ENCODE results near the gene MTMR3. TPM values are rescaled to one million over a fixed set of nuclear protein-coding genes. Genes with fewer than 3 reads are reported as not detected.
A peak's percentile ranks its signal among the peaks of the same experiment; 100 is the strongest.

The MTMR3 gene
- total RNA-seq, 1 donor from 2014 or later: 25.5 TPM

- DNase-seq (ENCODE audit: extremely low read depth, low read depth, low spot score): no peak
Observed at GRCh38 chr22:30021881-30022619, 139.1 kb downstream of the MTMR3 start.

GRCh38 chr22:30023099-30023660, 140.2 kb downstream of the MTMR3 start:
- DNase-seq (ENCODE audit: extremely low read depth, low read depth, low spot score): no peak

GRCh38 chr22:30024231-30024630, 141.3 kb downstream of the MTMR3 start:
- no peak for DNase-seq (ENCODE audit: extremely low read depth, low read depth, low spot score)

GRCh38 chr22:30025221-30025620, 142.2 kb downstream of the MTMR3 start:
- DNase-seq (ENCODE audit: extremely low read depth, low read depth, low spot score): no peak

- no peak for DNase-seq (ENCODE audit: extremely low read depth, low read depth, low spot score)
Observed at GRCh38 chr22:30026756-30027155, 143.8 kb downstream of the MTMR3 start.

- DNase-seq (ENCODE audit: extremely low read depth, low read depth, low spot score): no peak
Observed at GRCh38 chr22:30027169-30027568, 144.2 kb downstream of the MTMR3 start.

GRCh38 chr22:30027791-30028190, 144.8 kb downstream of the MTMR3 start:
- DNase-seq (ENCODE audit: extremely low read depth, low read depth, low spot score): no peak

- DNase-seq (ENCODE audit: extremely low read depth, low read depth, low spot score): no peak
Observed at GRCh38 chr22:30028731-30029130, 145.8 kb downstream of the MTMR3 start.

- no peak for DNase-seq (ENCODE audit: extremely low read depth, low read depth, low spot score)
Observed at GRCh38 chr22:30029512-30029911, 146.5 kb downstream of the MTMR3 start.

- no peak for DNase-seq (ENCODE audit: extremely low read depth, low read depth, low spot score)
Observed at GRCh38 chr22:30030329-30030728, 147.4 kb downstream of the MTMR3 start.

- no peak for DNase-seq (ENCODE audit: extremely low read depth, low read depth, low spot score)
Observed at GRCh38 chr22:30031328-30031727, 148.4 kb downstream of the MTMR3 start.

- DNase-seq (ENCODE audit: extremely low read depth, low read depth, low spot score): no peak
Observed at GRCh38 chr22:30031764-30032455, 148.9 kb downstream of the MTMR3 start.

GRCh38 chr22:30033137-30033536, 150.2 kb downstream of the MTMR3 start:
- no peak for DNase-seq (ENCODE audit: extremely low read depth, low read depth, low spot score)

GRCh38 chr22:30033901-30034300, 150.9 kb downstream of the MTMR3 start:
- no peak for DNase-seq (ENCODE audit: extremely low read depth, low read depth, low spot score)

- no peak for DNase-seq (ENCODE audit: extremely low read depth, low read depth, low spot score)
Observed at GRCh38 chr22:30036656-30037055, 153.7 kb downstream of the MTMR3 start.

GRCh38 chr22:30038219-30038618, 155.2 kb downstream of the MTMR3 start:
- DNase-seq (ENCODE audit: extremely low read depth, low read depth, low spot score): peak; percentile 23

- DNase-seq (ENCODE audit: extremely low read depth, low read depth, low spot score): no peak
Observed at GRCh38 chr22:30040499-30041260, 157.7 kb downstream of the MTMR3 start.

- no peak for DNase-seq (ENCODE audit: extremely low read depth, low read depth, low spot score)
Observed at GRCh38 chr22:30041475-30041874, 158.5 kb downstream of the MTMR3 start.

- DNase-seq (ENCODE audit: extremely low read depth, low read depth, low spot score): no peak
Observed at GRCh38 chr22:30041881-30042280, 158.9 kb downstream of the MTMR3 start.

GRCh38 chr22:30043161-30043560, 160.2 kb downstream of the MTMR3 start:
- DNase-seq (ENCODE audit: extremely low read depth, low read depth, low spot score): no peak

- peak; percentile 56 for DNase-seq (ENCODE audit: extremely low read depth, low read depth, low spot score)
Observed at GRCh38 chr22:30044369-30044768, 161.4 kb downstream of the MTMR3 start.
